ENCODE data around the gene PXK. TPM values are rescaled to one million over a fixed set of nuclear protein-coding genes. Genes with fewer than 3 reads are reported as not detected.

PXK gene
- total RNA-seq, 4 donors from 2014 or later: 28.2 to 35.3 (median 30.3) TPM

GRCh38 chr3:58464866-58465265, 132.2 kb downstream of the PXK start:
- whole genome bisulfite sequencing: 85% methylated on average over 3 of the region's 3 CpGs
- intact Hi-C loops (cut with DNase I): no loop called here
- no peak for DNase-seq (ENCODE audit: extremely low spot score)
- Histone ChIP-seq H3K27ac (replicated peaks in 1 of 4) (no peak overlapping the region), H3K27me3 (no peaks in the 10 kb centered on the region), H3K4me3 (no peak overlapping the region), H3K9me3 (no peaks in the 10 kb centered on the region), H3K36me3 (no peaks in the 10 kb centered on the region), H3K4me1 (peaks cover 0 to 14% (median 11%) of the 10 kb centered on the region in 4 donors)
- TF ChIP-seq CTCF (IDR thresholded peaks at IDR 0.05) (no peak), POLR2A (IDR thresholded peaks at IDR 0.05; ENCODE audit: low read depth) (no peak), POLR2AphosphoS5 (IDR thresholded peaks at IDR 0.05) (no peak), EP300 (IDR thresholded peaks at IDR 0.05) (no peak)

- 97% methylated on average over 4 of the region's 4 CpGs for WGBS
- Histone ChIP-seq H3K4me1 (peaks cover 10 to 26% (median 24%) of the 10 kb centered on the region in 4 donors), H3K9me3 (no peaks in the 10 kb centered on the region), H3K27me3 (peaks cover 0 to 3% (median 0%) of the 10 kb centered on the region in 4 donors), H3K36me3 (no peaks in the 10 kb centered on the region), H3K27ac (replicated peaks in 1 of 4) (no peak overlapping the region), H3K4me3 (no peak overlapping the region)
- no peak for TF ChIP-seq POLR2A (IDR thresholded peaks at IDR 0.05; ENCODE audit: low read depth)
- DNase-seq (ENCODE audit: extremely low spot score): no peak
- intact Hi-C loops (cut with DNase I): no loop called here
Measured at GRCh38 chr3:58466899-58467563, 134.3 kb downstream of the PXK start.

DNA sequence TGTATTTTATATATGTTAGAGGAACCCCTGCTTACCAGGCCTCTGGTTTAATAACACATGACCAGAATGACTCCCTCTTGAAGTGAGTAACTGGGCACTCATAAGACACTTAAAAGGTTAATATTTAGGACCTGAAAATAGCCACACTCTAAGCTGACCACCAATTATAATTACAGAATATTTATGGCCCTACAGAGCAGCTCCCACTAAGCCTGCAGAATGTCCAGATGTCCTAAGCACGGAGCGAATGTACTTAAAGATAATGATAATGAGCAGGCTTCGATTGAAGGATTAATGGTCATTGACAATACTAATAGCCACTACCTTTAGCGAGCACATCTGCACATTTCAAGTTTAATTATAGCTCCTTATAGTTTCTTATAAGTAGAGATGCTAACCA, 136.4 kb downstream of the PXK start:
- no peak for DNase-seq (ENCODE audit: extremely low spot score)
- Histone ChIP-seq H3K4me1 (peaks cover 10 to 13% (median 12%) of the 10 kb centered on the region in 4 donors), H3K4me3 (no peak overlapping the region), H3K27me3 (peaks cover 0 to 3% (median 0%) of the 10 kb centered on the region in 4 donors), H3K36me3 (no peaks in the 10 kb centered on the region), H3K27ac (replicated peaks in 1 of 4) (no peak overlapping the region), H3K9me3 (no peaks in the 10 kb centered on the region)
- 86% methylated on average over 4 of the region's 4 CpGs for WGBS
- intact Hi-C loops (cut with DNase I): no loop called here
- no peak for TF ChIP-seq EP300 (IDR thresholded peaks at IDR 0.05)
- TF ChIP-seq POLR2A (IDR thresholded peaks at IDR 0.05; ENCODE audit: low read depth): no peak
- no peak for TF ChIP-seq POLR2AphosphoS5 (IDR thresholded peaks at IDR 0.05)
- TF ChIP-seq CTCF (IDR thresholded peaks at IDR 0.05): no peak

DNA sequence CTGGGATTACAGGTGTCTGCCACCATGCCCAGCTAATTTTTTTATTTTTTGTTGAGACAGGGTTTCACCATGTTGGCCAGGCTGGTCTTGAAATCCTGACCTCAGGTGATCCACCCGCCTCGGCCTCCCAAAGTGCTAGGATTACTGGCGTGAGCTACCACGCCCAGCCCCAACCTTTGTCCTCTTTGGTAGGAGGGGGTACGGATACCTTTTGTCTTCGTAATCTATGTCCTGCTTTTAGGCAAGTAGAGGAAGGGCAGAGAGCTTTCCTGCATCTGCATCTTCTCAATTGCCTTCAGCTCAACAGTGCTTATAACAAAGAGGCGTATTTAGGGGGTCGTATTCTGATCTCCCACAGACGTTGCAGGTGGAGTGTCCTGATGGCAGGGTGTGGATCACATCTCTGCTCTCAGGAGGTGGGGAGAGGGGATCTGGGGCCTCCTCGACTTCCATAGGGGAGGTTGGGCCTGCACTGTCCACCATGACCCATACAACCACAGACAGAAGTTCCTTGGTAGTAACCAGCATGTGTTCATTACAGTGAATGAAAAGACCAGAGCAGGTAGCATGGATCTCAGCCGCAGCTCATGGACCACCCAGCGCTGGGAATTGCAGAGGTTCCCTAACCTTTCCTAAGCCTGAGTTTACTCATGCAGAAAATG, 137.8 kb downstream of the PXK start:
- H3K4me3 ChIP-seq: no peak overlapping the region
- TF ChIP-seq POLR2A (IDR thresholded peaks at IDR 0.05; ENCODE audit: low read depth) (no peak), POLR2AphosphoS5 (IDR thresholded peaks at IDR 0.05) (no peak), EP300 (IDR thresholded peaks at IDR 0.05) (no peak), CTCF (IDR thresholded peaks at IDR 0.05) (no peak)
- 89% methylated on average over 9 of the region's 12 CpGs for WGBS
- DNase-seq (ENCODE audit: extremely low spot score): no peak
- H3K36me3 ChIP-seq: no peaks in the 10 kb centered on the region
- no peaks in the 10 kb centered on the region for H3K9me3 ChIP-seq
- peak overlapping the region in 2 of 4 donors; percentile 10 to 35 for H3K27ac ChIP-seq (replicated peaks in 1 of 4)
- intact Hi-C loops (cut with DNase I): no loop called here
- peaks cover 10 to 13% (median 12%) of the 10 kb centered on the region in 4 donors for H3K4me1 ChIP-seq
- H3K27me3 ChIP-seq: peaks cover 0 to 3% (median 0%) of the 10 kb centered on the region in 4 donors

DNA sequence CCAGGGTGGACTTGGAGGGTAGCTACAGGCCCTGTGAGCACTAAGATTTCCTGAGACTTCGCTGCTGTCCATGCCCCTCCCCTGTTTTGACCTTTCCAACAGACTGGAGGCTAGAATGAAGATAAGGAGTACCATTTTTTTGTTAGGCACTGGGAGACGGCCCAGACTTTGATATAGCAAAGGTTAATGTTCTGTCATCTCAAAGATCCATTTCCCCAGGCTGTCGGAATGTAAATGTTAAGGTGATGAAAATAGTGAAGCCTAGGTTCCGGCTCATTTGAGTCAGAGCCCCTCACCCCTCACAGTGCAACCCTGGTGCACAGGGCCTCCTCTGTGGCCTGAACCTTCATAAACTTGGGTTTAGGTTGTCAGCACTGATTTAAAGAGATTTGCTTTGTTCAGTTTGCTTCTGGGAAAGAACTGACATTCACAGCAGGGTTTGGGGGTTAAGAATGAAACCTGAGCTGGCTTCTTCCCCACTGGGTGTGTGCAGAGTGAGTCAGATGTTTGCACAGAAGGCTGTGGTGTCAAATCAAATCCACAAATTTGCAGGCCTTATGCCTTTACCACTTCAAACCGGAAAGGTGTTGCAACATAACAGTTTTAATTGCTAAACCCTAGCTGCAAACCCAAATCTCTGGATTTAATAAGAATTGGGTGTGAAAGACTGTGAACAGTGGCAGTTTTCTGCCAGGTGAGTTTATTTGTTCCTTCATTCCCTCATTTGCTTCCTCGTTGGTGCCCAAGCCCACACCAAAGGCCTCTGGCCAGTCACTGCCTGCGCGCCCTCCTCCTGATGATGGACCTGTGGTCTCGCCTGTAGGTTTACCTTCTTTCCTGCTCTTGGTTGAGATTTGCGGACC, 138.6 kb downstream of the PXK start:
- Histone ChIP-seq H3K4me1 (peaks cover 10 to 13% (median 12%) of the 10 kb centered on the region in 4 donors), H3K9me3 (no peaks in the 10 kb centered on the region), H3K27me3 (peaks cover 0 to 3% (median 0%) of the 10 kb centered on the region in 4 donors), H3K4me3 (no peak overlapping the region), H3K27ac (replicated peaks in 1 of 4) (peak overlapping the region in 3 of 4 donors; percentile 20 to 35 (median 22)), H3K36me3 (no peaks in the 10 kb centered on the region)
- WGBS: 64% methylated on average over 10 of the region's 10 CpGs
- no peak for DNase-seq (ENCODE audit: extremely low spot score)
- intact Hi-C loops (cut with DNase I): no loop called here
- TF ChIP-seq POLR2A (IDR thresholded peaks at IDR 0.05; ENCODE audit: low read depth) (no peak), CTCF (IDR thresholded peaks at IDR 0.05) (no peak), EP300 (IDR thresholded peaks at IDR 0.05) (no peak), POLR2AphosphoS5 (IDR thresholded peaks at IDR 0.05) (no peak)
